SU-DHL-6 (cell line): ENCODE measurements around the gene GAPDH.

Experiments used
- CTCF ChIP-seq: fragments of 200-600 bp; sonication (generic); IDR thresholded peaks from one replicate; pipeline ENCODE4 v1.5.1; 2017; ENCODE audit warnings: antibody characterized with exemption, mild to moderate bottlenecking, low read length, moderate library complexity; ENCODE audit not compliant: insufficient read depth, poor library complexity, severe bottlenecking
- EZH2phosphoT487 ChIP-seq: fragments of 200-600 bp; sonication (generic), shearing (Covaris generic); conservative IDR thresholded peaks from 2 replicates; pipeline ENCODE4 v1.6.1; 2018; ENCODE audit warnings: mild to moderate bottlenecking, antibody characterized with exemption, low read length, moderate library complexity, mixed read lengths

GRCh38 chr12:6526201-6526600 lies 8.1 kb upstream of the GAPDH start:
- TF ChIP-seq CTCF (no peak), EZH2phosphoT487 (no peak)
